Measurements from ENCODE around the gene APPBP2. TPM values are rescaled to one million over a fixed set of nuclear protein-coding genes. Genes with fewer than 3 reads are reported as not detected.

Gene APPBP2
- polyA plus RNA-seq, 3 donors = 6.4 to 14.7 (median 10.4) TPM

- Histone ChIP-seq H3K27ac (ENCODE audit: low read depth in 1 of 2, low read length in 2 of 2) (no peak overlapping the region), H3K36me3 (replicated peaks in 1 of 2; ENCODE audit: control insufficient read depth in 1 of 2, insufficient read depth in 2 of 2, low read length in 2 of 2) (no peaks in the 10 kb centered on the region), H4K20me1 (ENCODE audit: insufficient read depth, low read length) (no peaks in the 10 kb centered on the region), H2AFZ (ENCODE audit: insufficient read depth, low read depth, low read length, poor library complexity, severe bottlenecking) (no peak overlapping the region), H3K9ac (ENCODE audit: insufficient read depth, low read length, poor library complexity, severe bottlenecking) (no peak overlapping the region), H3K4me1 (ENCODE audit: control insufficient read depth in 1 of 2, insufficient read depth in 2 of 2, low read length in 2 of 2) (no peaks in the 10 kb centered on the region), H3K4me2 (replicated peaks; ENCODE audit: extremely low read depth, low read length, poor library complexity, severe bottlenecking) (no peak overlapping the region), H3K9me3 (replicated peaks in 1 of 2; ENCODE audit: control insufficient read depth in 1 of 2, insufficient read depth in 1 of 2, low read length in 2 of 2) (no peaks in the 10 kb centered on the region), H3K79me2 (ENCODE audit: insufficient read depth, low read length) (no peaks in the 10 kb centered on the region), H3K4me3 (replicated peaks in 1 of 3; ENCODE audit: low read depth in 2 of 3, low read length in 3 of 3) (no peak overlapping the region), H3K27me3 (ENCODE audit: control insufficient read depth in 2 of 2, insufficient read depth in 2 of 2, low read length in 2 of 2) (no peaks in the 10 kb centered on the region)
- H3K4me1 Mint-ChIP-seq = no peaks in the 10 kb centered on the region
- 92% methylated on average over 2 of the region's 2 CpGs for WGBS (ENCODE audit: insufficient coverage)
- no peak for TF ChIP-seq CTCF (IDR thresholded peaks at IDR 0.05)
- intact Hi-C loops (cut with micrococcal nuclease) = no loop called here
- no peak overlapping the region for H3K4me3 Mint-ChIP-seq
- no peak for DNase-seq
- no peaks in the 10 kb centered on the region for H3K36me3 Mint-ChIP-seq
- H3K27ac Mint-ChIP-seq = no peak overlapping the region
- H3K27me3 Mint-ChIP-seq (ENCODE audit: low read depth in 3 of 3) = peaks cover 0 to 2% (median 2%) of the 10 kb centered on the region in 3 donors
- peaks cover 0 to 3% (median 0%) of the 10 kb centered on the region in 7 donors for H3K9me3 Mint-ChIP-seq
Observed at GRCh38 chr17:60539807-60540206, 13.8 kb upstream of the APPBP2 start.

- 100% methylated on average over 1 of the region's 9 CpGs for WGBS (ENCODE audit: insufficient coverage)
- no peak overlapping the region for H3K27ac Mint-ChIP-seq
- Histone ChIP-seq H3K9me3 (replicated peaks in 1 of 2; ENCODE audit: control insufficient read depth in 1 of 2, insufficient read depth in 1 of 2, low read length in 2 of 2) (no peaks in the 10 kb centered on the region), H3K27me3 (ENCODE audit: control insufficient read depth in 2 of 2, insufficient read depth in 2 of 2, low read length in 2 of 2) (no peaks in the 10 kb centered on the region), H3K36me3 (replicated peaks in 1 of 2; ENCODE audit: control insufficient read depth in 1 of 2, insufficient read depth in 2 of 2, low read length in 2 of 2) (no peaks in the 10 kb centered on the region), H3K4me2 (replicated peaks; ENCODE audit: extremely low read depth, low read length, poor library complexity, severe bottlenecking) (no peak overlapping the region), H3K79me2 (ENCODE audit: insufficient read depth, low read length) (no peaks in the 10 kb centered on the region), H2AFZ (ENCODE audit: insufficient read depth, low read depth, low read length, poor library complexity, severe bottlenecking) (no peak overlapping the region), H3K9ac (ENCODE audit: insufficient read depth, low read length, poor library complexity, severe bottlenecking) (no peak overlapping the region), H3K4me3 (replicated peaks in 1 of 3; ENCODE audit: low read depth in 2 of 3, low read length in 3 of 3) (no peak overlapping the region), H4K20me1 (ENCODE audit: insufficient read depth, low read length) (no peaks in the 10 kb centered on the region), H3K27ac (ENCODE audit: low read depth in 1 of 2, low read length in 2 of 2) (no peak overlapping the region), H3K4me1 (ENCODE audit: control insufficient read depth in 1 of 2, insufficient read depth in 2 of 2, low read length in 2 of 2) (no peaks in the 10 kb centered on the region)
- H3K9me3 Mint-ChIP-seq = peaks cover 0 to 3% (median 0%) of the 10 kb centered on the region in 7 donors
- no peak overlapping the region for H3K4me3 Mint-ChIP-seq
- H3K4me1 Mint-ChIP-seq = no peaks in the 10 kb centered on the region
- H3K27me3 Mint-ChIP-seq (ENCODE audit: low read depth in 3 of 3) = peaks cover 0 to 2% (median 2%) of the 10 kb centered on the region in 3 donors
- H3K36me3 Mint-ChIP-seq = no peaks in the 10 kb centered on the region
- intact Hi-C loops (cut with micrococcal nuclease) = no loop called here
- TF ChIP-seq CTCF (IDR thresholded peaks at IDR 0.05) = no peak
- DNase-seq = no peak
Observed at GRCh38 chr17:60538726-60539125, 12.7 kb upstream of the APPBP2 start.
